AG04449 (cell line): ENCODE measurements around the gene CACNA1B.

Experiments used
- CTCF ChIA-PET: fragments of 350-600 bp; formaldehyde crosslinking; extraction: SDS; loops from one replicate; lab custom pipeline; 2021; ENCODE audit warnings: antibody characterized with exemption; lab: Yijun Ruan, JAX
- POLR2A ChIA-PET: fragments of 400-600, 350-600 bp; formaldehyde crosslinking; extraction: SDS; loops from one replicate; lab custom pipeline; 2020; ENCODE audit warnings: antibody characterized with exemption, inconsistent platforms; lab: Yijun Ruan, JAX
- DNase-seq: peaks from one replicate; pipeline ENCODE4 v3.0.0-alpha.2; 2010; ENCODE audit warnings: low read depth, low spot score
- H3K4me3 ChIP-seq: 2 replicates; pipeline ENCODE4 v1.5.1; 2011; ENCODE audit warnings: low read depth, mild to moderate bottlenecking, control low read depth, low read length
- CTCF ChIP-seq: IDR thresholded peaks from one replicate; pipeline ENCODE4 v1.5.1; 2011; ENCODE audit warnings: mild to moderate bottlenecking, moderate library complexity, low read length, control low read depth, inconsistent platforms; ENCODE audit not compliant: insufficient read depth; ENCODE audit errors: missing control alignments

CACNA1B gene

DNA sequence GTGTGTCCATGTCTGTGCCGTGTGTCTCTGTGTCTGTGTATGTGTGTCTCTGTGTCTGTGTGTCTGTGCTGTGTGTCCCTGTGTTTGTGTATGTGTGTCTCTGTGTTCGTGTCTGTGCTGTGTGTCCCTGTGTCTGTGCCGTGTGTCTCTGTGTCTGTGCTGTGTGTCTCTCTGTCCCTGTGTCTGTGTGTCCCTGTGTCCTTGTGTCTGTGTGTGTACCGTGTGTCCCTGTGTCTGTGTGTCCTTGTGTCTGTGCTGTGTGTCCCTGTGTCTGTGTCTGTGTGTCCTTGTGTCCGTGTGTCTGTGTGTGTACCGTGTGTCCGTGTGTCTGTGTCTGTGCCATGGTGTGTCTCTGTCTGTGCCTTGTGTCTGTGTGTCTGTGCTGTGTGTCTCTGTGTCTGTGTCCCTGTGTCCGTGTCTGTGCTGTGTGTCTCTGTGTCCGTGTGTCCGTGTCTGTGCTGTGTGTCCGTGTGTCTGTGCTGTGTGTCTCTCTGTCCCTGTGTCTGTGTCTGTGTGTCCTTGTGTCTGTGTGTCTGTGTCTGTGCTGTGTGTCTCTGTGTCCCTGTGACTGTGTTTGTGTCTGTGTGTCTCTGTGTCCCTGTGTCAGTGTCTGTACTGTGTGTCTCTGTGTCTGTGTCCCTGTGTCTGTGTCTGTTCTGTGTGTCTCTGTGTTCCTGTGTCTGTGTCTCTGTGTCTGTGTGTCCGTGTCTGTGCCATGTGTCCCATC, 23.2 kb downstream of the CACNA1B start:
- no peak for TF ChIP-seq CTCF
- ChIA-PET CTCF (no interaction called here), POLR2A (no interaction called here)
- no peak for DNase-seq
- no peak overlapping the region for H3K4me3 ChIP-seq

- CTCF ChIA-PET, result no interaction called here
- DNase-seq, result no peak
- TF ChIP-seq CTCF, result no peak
- no peak overlapping the region for H3K4me3 ChIP-seq
- POLR2A ChIA-PET, result no interaction called here
Measured at GRCh38 chr9:137902646-137903045, 25.1 kb downstream of the CACNA1B start.

GRCh38 chr9:137905740-137906139, 28.2 kb downstream of the CACNA1B start:
- ChIA-PET POLR2A (no interaction called here), CTCF (no interaction called here)
- no peak for DNase-seq
- no peak overlapping the region for H3K4me3 ChIP-seq
- TF ChIP-seq CTCF, result no peak

GRCh38 chr9:137907776-137908175, 30.2 kb downstream of the CACNA1B start:
- ChIA-PET CTCF (no interaction called here), POLR2A (no interaction called here)
- no peak overlapping the region for H3K4me3 ChIP-seq
- no peak for DNase-seq
- TF ChIP-seq CTCF, result no peak

- POLR2A ChIA-PET, result no interaction called here
- no peak for DNase-seq
- no peak for TF ChIP-seq CTCF
- CTCF ChIA-PET, result no interaction called here
- no peak overlapping the region for H3K4me3 ChIP-seq
Measured at GRCh38 chr9:137912671-137913070, 35.1 kb downstream of the CACNA1B start.

DNA sequence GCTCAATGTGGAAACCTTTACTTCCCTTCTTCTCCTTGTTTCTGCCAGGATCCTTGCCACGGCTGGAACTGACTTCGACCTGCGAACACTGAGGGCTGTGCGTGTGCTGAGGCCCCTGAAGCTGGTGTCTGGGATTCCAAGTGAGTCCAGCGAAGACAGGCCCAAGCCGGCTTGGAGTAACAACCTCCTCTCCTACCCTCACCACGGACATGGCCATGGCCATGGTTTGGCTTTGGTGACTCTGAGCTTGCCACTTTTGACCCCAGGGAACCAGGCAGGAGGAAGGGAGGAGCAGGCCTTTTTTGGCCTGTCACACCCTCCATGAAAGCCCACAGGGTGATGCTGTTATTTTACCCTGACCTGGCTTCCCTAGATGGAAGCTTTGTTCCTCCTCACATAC, 35.5 kb downstream of the CACNA1B start:
- CTCF ChIA-PET, result no interaction called here
- POLR2A ChIA-PET, result no interaction called here
- TF ChIP-seq CTCF, result no peak
- no peak overlapping the region for H3K4me3 ChIP-seq
- no peak for DNase-seq
